ENCODE data around the gene PIK3CA. TPM values are rescaled to one million over a fixed set of nuclear protein-coding genes. Genes with fewer than 3 reads are reported as not detected.
"Not testable (repeated sequence)": the region's sequence is repeated elsewhere in the genome, so short reads cannot be mapped to it uniquely, and the experiment has no call there.

PIK3CA gene
- total RNA-seq, 1 donor = 30.2 TPM

GRCh38 chr3:179244878-179245277, 96.7 kb downstream of the PIK3CA start:
- H3K4me3 ChIP-seq (ENCODE audit: low read depth, low read length) = no peak overlapping the region

GRCh38 chr3:179247289-179248015, 99.3 kb downstream of the PIK3CA start:
- no peak for TF ChIP-seq CTCF (IDR thresholded peaks at IDR 0.05; ENCODE audit: insufficient read depth, low read depth, low read length)
- DNase-seq (ENCODE audit: low read depth) = no peak
- H3K4me3 ChIP-seq (ENCODE audit: low read depth, low read length) = no peak overlapping the region

More at GRCh38 chr3:179244878-179245277, 96.7 kb downstream of the PIK3CA start:
- TF ChIP-seq CTCF (IDR thresholded peaks at IDR 0.05; ENCODE audit: insufficient read depth, low read depth, low read length) = no peak
- DNase-seq (ENCODE audit: low read depth) = no peak

DNA sequence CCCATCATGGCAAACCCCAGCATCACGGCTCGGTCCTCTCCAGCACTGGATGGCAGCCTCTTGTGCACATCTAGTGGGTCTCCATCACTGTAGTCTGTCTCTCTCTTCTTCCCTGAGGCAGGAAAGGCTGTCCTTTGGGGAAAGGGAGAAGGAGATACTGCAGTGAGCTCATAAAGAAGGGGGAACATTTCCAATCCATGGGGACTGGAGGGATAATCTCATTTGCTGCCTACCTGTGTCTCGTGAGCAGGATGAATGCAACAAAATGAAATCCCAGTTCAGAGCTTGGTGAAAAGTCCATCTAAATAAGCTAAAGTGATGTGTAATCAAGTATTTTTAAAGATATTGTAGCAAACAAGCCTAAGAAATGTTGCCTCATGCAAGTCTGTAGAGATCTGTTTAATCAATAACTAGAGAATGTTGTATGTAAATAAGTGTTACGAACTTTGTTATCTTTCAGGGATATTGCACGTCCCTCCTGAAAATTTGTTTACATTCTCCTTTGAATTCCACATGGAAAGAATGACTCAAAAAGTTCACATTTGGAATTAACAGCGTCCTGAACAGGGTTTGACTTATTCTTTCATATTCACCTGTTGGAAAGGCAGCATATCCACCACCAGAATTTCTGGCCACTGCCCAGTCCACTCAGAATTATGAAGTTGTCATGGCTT, 102.8 kb downstream of the PIK3CA start, which contains the start of gene KCNMB3:
Gene KCNMB3, minus strand, starts transcription at position 312 of the 674 bp plus-strand sequence. Its CDS starts 124 bp downstream, at position 188.
- TF ChIP-seq CTCF (IDR thresholded peaks at IDR 0.05; ENCODE audit: insufficient read depth, low read depth, low read length) = no peak
- no peak for DNase-seq (ENCODE audit: low read depth)

DNA sequence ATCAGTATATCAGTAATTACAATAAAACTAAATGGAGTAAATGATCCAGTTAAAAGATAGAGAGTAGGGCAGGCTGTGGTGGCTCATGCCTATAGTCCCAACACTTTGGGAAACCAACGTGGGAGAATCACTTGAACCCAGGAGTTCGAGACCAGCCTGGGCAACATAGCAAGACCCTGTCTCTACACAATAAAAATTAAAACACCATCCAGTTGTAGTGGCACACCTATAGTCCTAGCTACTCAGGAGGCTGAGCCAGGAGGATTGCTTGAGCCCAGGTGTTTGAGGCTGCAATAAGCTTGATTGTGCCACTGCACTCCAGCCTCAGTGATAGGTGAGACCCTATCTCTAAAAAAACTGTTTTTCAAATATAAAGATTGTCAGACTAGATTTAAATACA, 108.7 kb downstream of the PIK3CA start:
- no peak for DNase-seq (ENCODE audit: low read depth)
- H3K4me3 ChIP-seq (ENCODE audit: low read depth, low read length) = no peak overlapping the region
- TF ChIP-seq CTCF (IDR thresholded peaks at IDR 0.05; ENCODE audit: insufficient read depth, low read depth, low read length) = no peak

More for the DNA sequence above, 102.8 kb downstream of the PIK3CA start, which contains the start of gene KCNMB3:
- no peak within 1 kb of the TSS for H3K4me3 ChIP-seq (ENCODE audit: low read depth, low read length)

DNA sequence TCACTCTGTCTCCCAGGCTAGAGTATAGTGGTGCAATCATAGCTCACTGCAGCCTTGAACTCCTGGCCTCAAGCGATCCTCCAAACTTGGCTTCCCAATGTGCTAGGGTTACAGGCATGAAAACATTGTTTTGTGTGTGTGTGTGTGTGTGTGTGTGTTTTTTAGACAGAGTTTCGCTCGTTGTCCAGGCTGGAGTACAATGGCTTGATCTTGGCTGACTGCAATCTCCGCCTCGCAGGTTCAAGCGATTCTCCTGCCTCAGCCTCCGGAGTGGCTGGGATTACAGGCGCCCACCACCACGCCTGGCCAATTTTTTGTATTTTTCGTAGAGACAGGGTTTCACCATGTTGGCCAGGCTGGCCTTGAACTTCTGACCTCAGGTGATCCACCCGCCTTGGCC, 109.6 kb downstream of the PIK3CA start:
- not testable (repeated sequence) for DNase-seq (ENCODE audit: low read depth); H3K4me3 ChIP-seq (ENCODE audit: low read depth, low read length)

GRCh38 chr3:179258820-179259219, 110.7 kb downstream of the PIK3CA start:
- DNase-seq (ENCODE audit: low read depth) = no peak
- no peak for TF ChIP-seq CTCF (IDR thresholded peaks at IDR 0.05; ENCODE audit: insufficient read depth, low read depth, low read length)
- H3K4me3 ChIP-seq (ENCODE audit: low read depth, low read length) = no peak overlapping the region

- not testable (repeated sequence) for H3K4me3 ChIP-seq (ENCODE audit: low read depth, low read length); DNase-seq (ENCODE audit: low read depth)
Observed at GRCh38 chr3:179259959-179260756, 112.0 kb downstream of the PIK3CA start.
